Activated gamma-delta T cell treated with Interleukin-2 at 50 U/mL for 16 hours (primary cell): ENCODE measurements around the gene IGBP1.
"Not testable (repeated sequence)": the region's sequence is repeated elsewhere in the genome, so short reads cannot be mapped to it uniquely, and the experiment has no call there.

Experiments
- DNase-seq: peaks from one replicate; pipeline ENCODE4 v3.0.0-alpha.2; 2020

Gene IGBP1

GRCh38 chrX:70168238-70169188, 35.3 kb downstream of the IGBP1 start:
- no peak for DNase-seq

GRCh38 chrX:70169281-70169680, 36.0 kb downstream of the IGBP1 start:
- DNase-seq, result no peak

GRCh38 chrX:70171624-70172023, 38.4 kb downstream of the IGBP1 start:
- DNase-seq, result no peak

- DNase-seq, result no peak
Measured at GRCh38 chrX:70172221-70172620, 39.0 kb downstream of the IGBP1 start.

GRCh38 chrX:70172964-70173363, 39.7 kb downstream of the IGBP1 start:
- DNase-seq, result no peak

- DNase-seq, result no peak
Measured at GRCh38 chrX:70174754-70175153, 41.5 kb downstream of the IGBP1 start.

GRCh38 chrX:70175338-70175737, 42.1 kb downstream of the IGBP1 start:
- no peak for DNase-seq

GRCh38 chrX:70176938-70177533, 43.8 kb downstream of the IGBP1 start, which contains the start of gene DGAT2L6:
DGAT2L6 (plus strand) TSS chrX:70177483; CDS start chrX:70177583, 100 bp downstream.
- no peak for DNase-seq

- no peak for DNase-seq
Measured at GRCh38 chrX:70183091-70183490, 49.8 kb downstream of the IGBP1 start.

- DNase-seq, result no peak
Measured at GRCh38 chrX:70190225-70190624, 57.0 kb downstream of the IGBP1 start.

- DNase-seq, result peak; percentile 63
Measured at GRCh38 chrX:70196961-70197720, 63.9 kb downstream of the IGBP1 start.

GRCh38 chrX:70201732-70202131, 68.5 kb downstream of the IGBP1 start:
- no peak for DNase-seq

- DNase-seq, result no peak
Measured at GRCh38 chrX:70208479-70208878, 75.2 kb downstream of the IGBP1 start.

- not testable (repeated sequence) for DNase-seq
Measured at GRCh38 chrX:70209570-70209969, 76.3 kb downstream of the IGBP1 start.
